ENCODE measurements around the gene TEX19. TPM values are rescaled to one million over a fixed set of nuclear protein-coding genes. Genes with fewer than 3 reads are reported as not detected.
"Not testable (repeated sequence)": the region's sequence is repeated elsewhere in the genome, so short reads cannot be mapped to it uniquely, and the experiment has no call there.

Gene TEX19
- total RNA-seq, 4 donors from 2014 or later: not detected

DNA sequence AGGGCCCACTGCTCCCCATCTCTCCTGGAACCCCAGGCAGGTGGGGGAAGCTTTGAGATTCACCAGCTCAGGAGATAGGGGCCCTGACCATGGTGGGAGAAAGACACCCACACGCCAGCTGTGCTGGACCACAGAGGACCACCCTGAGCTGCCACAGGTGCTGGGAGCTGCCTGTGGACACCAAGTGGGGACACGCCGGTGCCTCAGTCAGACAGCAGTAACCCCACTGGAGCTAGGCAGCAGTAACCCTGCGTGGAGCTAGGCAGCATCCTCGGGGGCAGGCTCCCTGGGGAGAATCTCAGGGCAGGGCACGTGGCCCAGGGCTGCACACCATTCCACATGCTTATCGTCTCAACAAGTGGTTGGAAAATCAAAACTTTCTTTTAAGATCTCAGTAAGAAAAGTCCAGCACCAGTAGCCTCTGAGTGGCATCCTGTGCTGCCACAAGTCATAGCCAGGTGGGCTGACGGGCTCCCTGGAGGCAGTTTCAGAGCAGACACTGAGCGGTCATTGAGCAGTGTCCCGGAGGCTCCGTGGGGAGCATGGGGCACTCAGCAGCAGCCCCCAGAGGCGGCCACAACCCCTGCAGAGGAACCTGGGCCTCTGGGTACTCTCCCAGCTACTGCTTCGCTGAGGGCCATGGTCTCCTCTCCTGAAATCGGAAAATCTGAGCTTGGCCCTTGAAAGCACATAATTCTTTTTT lies 51.1 kb downstream of the TEX19 start:
- H3K27ac ChIP-seq: no peak overlapping the region
- TF ChIP-seq, protein P1, sequence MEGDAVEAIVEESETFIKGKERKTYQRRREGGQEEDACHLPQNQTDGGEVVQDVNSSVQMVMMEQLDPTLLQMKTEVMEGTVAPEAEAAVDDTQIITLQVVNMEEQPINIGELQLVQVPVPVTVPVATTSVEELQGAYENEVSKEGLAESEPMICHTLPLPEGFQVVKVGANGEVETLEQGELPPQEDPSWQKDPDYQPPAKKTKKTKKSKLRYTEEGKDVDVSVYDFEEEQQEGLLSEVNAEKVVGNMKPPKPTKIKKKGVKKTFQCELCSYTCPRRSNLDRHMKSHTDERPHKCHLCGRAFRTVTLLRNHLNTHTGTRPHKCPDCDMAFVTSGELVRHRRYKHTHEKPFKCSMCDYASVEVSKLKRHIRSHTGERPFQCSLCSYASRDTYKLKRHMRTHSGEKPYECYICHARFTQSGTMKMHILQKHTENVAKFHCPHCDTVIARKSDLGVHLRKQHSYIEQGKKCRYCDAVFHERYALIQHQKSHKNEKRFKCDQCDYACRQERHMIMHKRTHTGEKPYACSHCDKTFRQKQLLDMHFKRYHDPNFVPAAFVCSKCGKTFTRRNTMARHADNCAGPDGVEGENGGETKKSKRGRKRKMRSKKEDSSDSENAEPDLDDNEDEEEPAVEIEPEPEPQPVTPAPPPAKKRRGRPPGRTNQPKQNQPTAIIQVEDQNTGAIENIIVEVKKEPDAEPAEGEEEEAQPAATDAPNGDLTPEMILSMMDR (IDR thresholded peaks at IDR 0.05): no peak
- TF ChIP-seq POLR2AphosphoS5 (IDR thresholded peaks at IDR 0.05): no peak
- TF ChIP-seq EP300 (IDR thresholded peaks at IDR 0.05): no peak
- TF ChIP-seq POLR2A (IDR thresholded peaks at IDR 0.05): no peak
- no peaks in the 10 kb centered on the region for H3K9me3 ChIP-seq
- no peaks in the 10 kb centered on the region for H3K27me3 ChIP-seq
- WGBS, 2 donors (ENCODE audit: low coverage in 1 of 2): 88 to 90% methylated on average over 5 to 7 of the region's 14 CpGs
- H3K4me1 ChIP-seq: peaks cover 0 to 11% (median 0%) of the 10 kb centered on the region in 3 donors
- H3K4me3 ChIP-seq: no peak overlapping the region
- H3K36me3 ChIP-seq: peaks cover 0 to 75% of the 10 kb centered on the region in 2 donors
- ATAC-seq: no peak

DNA sequence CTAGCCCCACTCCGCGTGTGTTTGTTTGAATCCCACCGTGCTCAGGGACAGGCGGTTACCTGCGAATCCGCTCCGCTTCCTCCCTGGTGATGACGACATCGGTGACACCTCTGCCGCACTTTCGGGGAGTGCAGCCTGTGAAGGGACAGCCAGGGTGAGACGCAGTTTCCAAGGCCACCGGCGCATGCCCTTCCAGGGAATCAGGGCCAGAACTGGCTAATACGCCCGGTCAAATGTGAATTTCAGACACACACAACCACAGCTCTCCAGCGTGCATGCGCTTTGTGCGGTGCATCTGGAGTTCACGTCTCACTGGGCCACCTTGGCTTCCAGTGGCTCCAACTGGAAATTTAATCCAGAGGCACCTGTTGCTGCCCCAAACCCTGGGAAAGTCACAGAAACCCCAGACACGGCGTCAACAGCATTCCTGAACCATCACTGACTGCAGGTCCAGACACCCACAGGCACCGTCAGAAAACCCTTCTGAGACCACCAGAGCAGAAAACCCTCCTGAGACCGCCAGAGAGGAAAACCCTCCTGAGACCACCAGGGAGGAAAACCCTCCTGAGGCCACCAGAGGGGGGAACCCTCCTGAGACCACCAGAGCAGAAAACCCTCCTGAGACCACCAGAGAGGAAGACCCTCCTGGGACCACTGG lies 52.5 kb downstream of the TEX19 start:
- Histone ChIP-seq H3K9me3 (no peaks in the 10 kb centered on the region), H3K4me3 (no peak overlapping the region), H3K36me3 (peaks cover 0 to 62% of the 10 kb centered on the region in 2 donors), H3K4me1 (peaks cover 0 to 16% (median 0%) of the 10 kb centered on the region in 3 donors), H3K27me3 (no peaks in the 10 kb centered on the region), H3K27ac (no peak overlapping the region)
- no peak for TF ChIP-seq POLR2AphosphoS5 (IDR thresholded peaks at IDR 0.05)
- no peak for TF ChIP-seq POLR2A (IDR thresholded peaks at IDR 0.05)
- TF ChIP-seq EP300 (IDR thresholded peaks at IDR 0.05): no peak
- TF ChIP-seq, protein P1 (IDR thresholded peaks at IDR 0.05): no peak
- 95% methylated on average over 14 of the region's 24 CpGs; no CpG with 5 or more reads in 1 of the 2 donors for WGBS, 2 donors (ENCODE audit: low coverage in 1 of 2)
- no peak for ATAC-seq

DNA sequence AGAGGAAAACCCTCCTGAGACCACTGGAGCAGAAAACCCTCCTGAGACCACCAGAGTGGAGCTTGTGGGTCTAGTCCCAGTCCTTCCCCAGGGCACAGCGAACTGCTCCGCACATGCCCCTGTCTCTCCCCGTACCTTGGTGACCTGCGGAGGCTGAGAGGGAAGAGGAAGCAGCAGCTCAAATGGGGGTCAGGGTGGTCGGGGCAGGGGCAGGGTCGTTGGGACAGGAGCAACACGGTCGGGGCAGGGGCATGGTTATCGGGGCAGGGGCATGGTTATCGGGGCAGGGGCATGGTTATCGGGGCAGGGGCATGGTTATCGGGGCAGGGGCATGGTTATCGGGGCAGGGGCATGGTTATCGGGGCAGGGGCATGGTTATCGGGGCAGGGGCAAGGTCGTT lies 53.0 kb downstream of the TEX19 start:
- WGBS, 2 donors (ENCODE audit: low coverage in 1 of 2): 50 to 79% methylated on average over 1 to 2 of the region's 16 CpGs

DNA sequence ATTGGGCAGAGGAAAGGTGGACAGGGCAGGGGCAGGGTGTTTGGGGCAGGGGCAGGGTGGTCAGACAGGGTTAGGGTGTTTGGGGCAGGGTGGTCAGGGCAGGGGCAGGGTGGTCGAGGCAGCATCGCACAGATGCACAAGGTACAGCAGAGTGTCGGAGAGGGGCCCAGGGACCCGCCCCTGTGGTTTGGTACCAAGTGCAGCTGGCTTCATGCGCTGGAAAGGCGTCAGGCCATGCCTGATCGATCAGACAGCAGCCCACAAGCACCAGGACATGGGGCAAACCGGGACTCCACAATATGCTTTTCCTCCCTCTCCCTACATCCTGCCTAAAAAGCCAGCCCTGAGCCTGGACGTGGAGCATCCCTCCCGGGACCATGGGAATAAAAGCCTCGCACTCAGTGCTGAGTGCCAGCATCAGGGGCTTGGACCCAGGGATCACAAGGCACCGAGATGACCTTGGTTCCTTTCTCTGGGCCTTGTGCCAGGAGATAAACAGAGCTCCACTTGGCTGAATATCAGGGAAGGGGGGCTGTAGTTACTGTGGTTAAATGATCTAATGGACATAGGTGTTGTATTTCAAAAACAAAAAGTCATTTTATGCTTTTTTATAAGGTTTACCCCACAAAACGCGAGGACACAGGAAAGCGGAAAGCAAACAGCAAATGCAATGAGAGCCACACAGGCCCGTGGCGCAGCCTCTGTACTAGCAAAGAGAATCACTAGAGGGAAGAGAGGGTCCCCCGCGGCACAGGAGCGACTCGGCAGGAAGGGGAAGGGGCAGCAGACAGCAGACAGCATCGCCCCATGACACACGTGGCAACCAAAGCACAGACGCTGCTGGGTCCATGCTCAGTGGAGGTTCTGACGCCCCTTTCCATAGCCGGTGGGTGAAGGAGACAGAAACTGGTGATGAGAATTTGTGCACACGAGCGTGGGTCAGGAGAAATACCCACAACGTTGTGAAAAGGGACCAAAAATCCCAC lies 53.8 kb downstream of the TEX19 start:
- no peak for TF ChIP-seq POLR2AphosphoS5 (IDR thresholded peaks at IDR 0.05)
- TF ChIP-seq EP300 (IDR thresholded peaks at IDR 0.05): no peak
- no peak for TF ChIP-seq POLR2A (IDR thresholded peaks at IDR 0.05)
- TF ChIP-seq, protein P1 (IDR thresholded peaks at IDR 0.05): no peak
- no peaks in the 10 kb centered on the region for H3K27me3 ChIP-seq
- H3K4me1 ChIP-seq: peaks cover 0 to 29% (median 3%) of the 10 kb centered on the region in 3 donors
- no peaks in the 10 kb centered on the region for H3K9me3 ChIP-seq
- peaks cover 0 to 51% of the 10 kb centered on the region in 2 donors for H3K36me3 ChIP-seq
- 85 to 90% methylated on average over 22 to 23 of the region's 29 CpGs for WGBS, 2 donors (ENCODE audit: low coverage in 1 of 2)
- H3K4me3 ChIP-seq: no peak overlapping the region
- no peak overlapping the region for H3K27ac ChIP-seq
- no peak for ATAC-seq

More for the DNA sequence above, 53.0 kb downstream of the TEX19 start:
- not testable (repeated sequence) for H3K27ac ChIP-seq, H3K27me3 ChIP-seq, H3K4me3 ChIP-seq, ATAC-seq, H3K9me3 ChIP-seq
- H3K36me3 ChIP-seq: peaks cover 0 to 58% of the 10 kb centered on the region in 2 donors
- H3K4me1 ChIP-seq: peaks cover 0 to 21% (median 0%) of the 10 kb centered on the region in 3 donors

Other genes starting within 250 kb of the TEX19 start
- gene CCDC57, start 146.4 kb upstream of the TEX19 start, total RNA-seq: 10 to 100 TPM in 3 of 4 donors, 1 to 10 TPM in 1; 6.5 to 28.2 (median 16.2) TPM
- gene SLC16A3, start 130.2 kb upstream of the TEX19 start, total RNA-seq: 10 to 100 TPM; 11.2 to 38.5 (median 22.1) TPM
- gene CSNK1D, start 85.5 kb upstream of the TEX19 start, total RNA-seq: 10 to 100 TPM; 23.4 to 92.1 (median 72.4) TPM
- 1 to 10 TPM in 1 of 4 donors, under 1 TPM in 2, not detected in 1; 0.58 to 1.7 (median 0.94) TPM for gene CD7, start 41.6 kb upstream of the TEX19 start, total RNA-seq
- gene SECTM1, start 25.5 kb upstream of the TEX19 start, total RNA-seq: 10 to 100 TPM in 3 of 4 donors, 1 to 10 TPM in 1; 6.1 to 22.3 (median 17.6) TPM
- not detected for gene UTS2R, start 12.5 kb downstream of the TEX19 start, total RNA-seq
- gene HEXD, start 59.1 kb downstream of the TEX19 start, total RNA-seq: 10 to 100 TPM; 13.9 to 31.9 (median 19.1) TPM
- 10 to 100 TPM; 26.4 to 39.5 (median 28.8) TPM for gene OGFOD3, start 59.3 kb downstream of the TEX19 start, total RNA-seq
- gene CYBC1, start 91.5 kb downstream of the TEX19 start, total RNA-seq: 10 to 100 TPM; 53.8 to 78.5 (median 59.4) TPM
- gene NARF, start 99.5 kb downstream of the TEX19 start, total RNA-seq: 10 to 100 TPM; 30.4 to 78.1 (median 44.9) TPM
- 10 to 100 TPM; 35.1 to 63.4 (median 52.6) TPM for gene FOXK2, start 160.5 kb downstream of the TEX19 start, total RNA-seq